ENCODE results near the gene KCNC2.

Gene KCNC2

GRCh38 chr12:75157385-75157784 is 52.3 kb downstream of the KCNC2 start:
- DNase-seq, result no peak

GRCh38 chr12:75155962-75156361 is 53.7 kb downstream of the KCNC2 start:
- DNase-seq, result no peak

GRCh38 chr12:75154388-75154787 is 55.3 kb downstream of the KCNC2 start:
- DNase-seq, result no peak

- no peak for DNase-seq
These were observed 70.4 kb downstream of the KCNC2 start for GRCh38 chr12:75139196-75139595.

- no peak for DNase-seq
These were observed 71.7 kb downstream of the KCNC2 start for GRCh38 chr12:75137896-75138295.

- no peak for DNase-seq
These were observed 74.6 kb downstream of the KCNC2 start for GRCh38 chr12:75135026-75135425.

GRCh38 chr12:75130811-75131210 is 78.8 kb downstream of the KCNC2 start:
- DNase-seq, result no peak

GRCh38 chr12:75129275-75129674 is 80.4 kb downstream of the KCNC2 start:
- no peak for DNase-seq

GRCh38 chr12:75121036-75121705 is 88.5 kb downstream of the KCNC2 start:
- DNase-seq, result no peak

GRCh38 chr12:75120311-75120711 is 89.3 kb downstream of the KCNC2 start:
- no peak for DNase-seq

GRCh38 chr12:75116646-75117198 is 92.9 kb downstream of the KCNC2 start:
- DNase-seq, result no peak

- no peak for DNase-seq
These were observed 93.9 kb downstream of the KCNC2 start for GRCh38 chr12:75115748-75116147.

GRCh38 chr12:75103822-75104221 is 105.8 kb downstream of the KCNC2 start:
- DNase-seq, result no peak

GRCh38 chr12:75101781-75102180 is 107.9 kb downstream of the KCNC2 start:
- DNase-seq, result no peak

- no peak for DNase-seq
These were observed 110.4 kb downstream of the KCNC2 start for GRCh38 chr12:75099210-75099609.

GRCh38 chr12:75097003-75097402 is 112.6 kb downstream of the KCNC2 start:
- no peak for DNase-seq

- DNase-seq, result no peak
These were observed 122.0 kb downstream of the KCNC2 start for GRCh38 chr12:75087654-75088053.

- no peak for DNase-seq
These were observed 123.3 kb downstream of the KCNC2 start for GRCh38 chr12:75086091-75087038.

GRCh38 chr12:75081305-75081704 is 128.3 kb downstream of the KCNC2 start:
- DNase-seq, result no peak

- no peak for DNase-seq
These were observed 129.1 kb downstream of the KCNC2 start for GRCh38 chr12:75080582-75080981.

GRCh38 chr12:75065482-75065881 is 144.2 kb downstream of the KCNC2 start:
- no peak for DNase-seq

- DNase-seq, result no peak
These were observed 146.9 kb downstream of the KCNC2 start for GRCh38 chr12:75062691-75063090.

GRCh38 chr12:75058228-75058627 is 151.4 kb downstream of the KCNC2 start:
- DNase-seq, result no peak

- no peak for DNase-seq
These were observed 160.9 kb downstream of the KCNC2 start for GRCh38 chr12:75048767-75049166.
